H9 (cell line): ENCODE measurements around the gene KLF15. TPM values are rescaled to one million over a fixed set of nuclear protein-coding genes. Genes with fewer than 3 reads are reported as not detected.

Experiments
- DNase-seq: peaks from one replicate; pipeline ENCODE4 v3.0.0-alpha.2; 2017
- H2AFZ ChIP-seq: one replicate; pipeline ENCODE4 v1.6.1; 2013; ENCODE audit warnings: mild to moderate bottlenecking, low read length, control low read depth, moderate library complexity
- H2AK5ac ChIP-seq: 2 replicates; pipeline ENCODE4 v1.6.1; 2013; ENCODE audit warnings: low read length, control low read depth, mixed read lengths; ENCODE audit not compliant: insufficient read length
- H2BK120ac ChIP-seq: one replicate; pipeline ENCODE4 v1.6.1; 2013; ENCODE audit warnings: low read depth, mild to moderate bottlenecking, low read length, control low read depth, inconsistent platforms; ENCODE audit not compliant: poor library complexity, severe bottlenecking
- H2BK12ac ChIP-seq: 2 replicates; pipeline ENCODE4 v1.6.1; 2013; ENCODE audit warnings: low read length, control low read depth, mixed read lengths, low read depth; ENCODE audit not compliant: insufficient read length
- H2BK15ac ChIP-seq: 2 replicates; pipeline ENCODE4 v1.6.1; 2013; ENCODE audit warnings: low read depth, low read length, control low read depth
- H2BK20ac ChIP-seq: one replicate; pipeline ENCODE4 v1.6.1; 2013; ENCODE audit warnings: low read depth, mild to moderate bottlenecking, low read length, control low read depth, inconsistent platforms; ENCODE audit not compliant: poor library complexity, severe bottlenecking
- H2BK5ac ChIP-seq: 2 replicates; pipeline ENCODE4 v1.6.1; 2013; ENCODE audit warnings: low read length, control low read depth, mixed read lengths; ENCODE audit not compliant: insufficient read length
- H3K14ac ChIP-seq: 2 replicates; pipeline ENCODE4 v1.6.1; 2013; ENCODE audit warnings: low read length, control low read depth; ENCODE audit not compliant: insufficient read depth
- H3K18ac ChIP-seq: 2 replicates; pipeline ENCODE4 v1.6.1; 2013; ENCODE audit warnings: low read depth, mild to moderate bottlenecking, mixed read lengths, low read length, control low read depth; ENCODE audit not compliant: insufficient read length
- H3K23ac ChIP-seq: 2 replicates; pipeline ENCODE4 v1.6.1; 2013; ENCODE audit warnings: low read length, control low read depth, mixed read lengths, low read depth; ENCODE audit not compliant: insufficient read length
- H3K23me2 ChIP-seq: 2 replicates; pipeline ENCODE4 v1.6.1; 2013; ENCODE audit warnings: low read depth, mild to moderate bottlenecking, mixed read lengths, low read length, control low read depth; ENCODE audit not compliant: insufficient read length, poor library complexity, severe bottlenecking
- H3K27ac ChIP-seq: 2 replicates; pipeline ENCODE4 v1.5.1; 2013; ENCODE audit warnings: low read length, control low read depth, mixed read lengths, low read depth; ENCODE audit not compliant: insufficient read length
- H3K27me3 ChIP-seq: 2 replicates; pipeline ENCODE4 v1.6.1; 2013; ENCODE audit warnings: low read length, control low read depth, inconsistent platforms; ENCODE audit not compliant: insufficient read depth
- H3K4ac ChIP-seq: 2 replicates; pipeline ENCODE4 v1.6.1; 2013; ENCODE audit warnings: low read depth, mild to moderate bottlenecking, control low read depth, inconsistent platforms, low read length, moderate library complexity
- H3K4me1 ChIP-seq: 2 replicates; pipeline ENCODE4 v1.6.1; 2013; ENCODE audit warnings: low read length, control low read depth, inconsistent platforms; ENCODE audit not compliant: insufficient read depth
- H3K4me2 ChIP-seq: 2 replicates; pipeline ENCODE4 v1.6.1; 2013; ENCODE audit warnings: low read length, control low read depth, mixed read lengths; ENCODE audit not compliant: insufficient read length, insufficient read depth
- H3K56ac ChIP-seq: 2 replicates; pipeline ENCODE4 v1.6.1; 2013; ENCODE audit warnings: low read depth, mild to moderate bottlenecking, mixed read lengths, low read length, control low read depth; ENCODE audit not compliant: insufficient read length
- H3K79me1 ChIP-seq: 2 replicates; pipeline ENCODE4 v1.6.1; 2013; ENCODE audit warnings: low read depth, mild to moderate bottlenecking, moderate library complexity, low read length, control low read depth, inconsistent platforms; ENCODE audit not compliant: insufficient read depth, poor library complexity, severe bottlenecking
- H3K79me2 ChIP-seq: 2 replicates; pipeline ENCODE4 v1.6.1; 2013; ENCODE audit warnings: low read length, control low read depth, inconsistent platforms; ENCODE audit not compliant: insufficient read depth
- H3K9ac ChIP-seq: 2 replicates; pipeline ENCODE4 v1.6.1; 2013; ENCODE audit warnings: low read length, control low read depth, mixed read lengths; ENCODE audit not compliant: insufficient read length; ENCODE audit errors: extremely low read depth
- H3K9me3 ChIP-seq: one replicate; pipeline ENCODE4 v1.6.1; 2013; ENCODE audit warnings: low read depth, low read length, inconsistent platforms; ENCODE audit not compliant: control insufficient read depth
- H3T11ph ChIP-seq: one replicate; pipeline ENCODE4 v1.6.1; 2013; ENCODE audit warnings: mild to moderate bottlenecking, low read length, control low read depth, inconsistent platforms
- H4K20me1 ChIP-seq: one replicate; pipeline ENCODE4 v1.6.1; 2013; ENCODE audit not compliant: control insufficient read depth, insufficient read length, insufficient read depth
- H4K5ac ChIP-seq: 2 replicates; pipeline ENCODE4 v1.6.1; 2013; ENCODE audit warnings: low read depth, mild to moderate bottlenecking, mixed read lengths, low read length, control low read depth; ENCODE audit not compliant: insufficient read length
- H4K8ac ChIP-seq: replicated peaks from 2 replicates; pipeline ENCODE4 v1.6.1; 2013; ENCODE audit warnings: low read length, control low read depth, mixed read lengths, low read depth; ENCODE audit not compliant: insufficient read length
- H4K91ac ChIP-seq: 2 replicates; pipeline ENCODE4 v1.6.1; 2013; ENCODE audit warnings: low read depth, mild to moderate bottlenecking, moderate library complexity, mixed read lengths, low read length, control low read depth; ENCODE audit not compliant: insufficient read length
- H3K27ac Mint-ChIP-seq, 3 experiments: 2 replicates in 2 of 3; 3 replicates in 1 of 3; pipeline ENCODE4 v1.8.0; 2020 to 2021; ENCODE audit warnings: mixed read lengths in 3 of 3, mild to moderate bottlenecking in 1 of 3, moderate library complexity in 1 of 3
- H3K27me3 Mint-ChIP-seq: 2 replicates; pipeline ENCODE4 v1.8.0; 2021; ENCODE audit warnings: low read depth, mild to moderate bottlenecking, moderate library complexity, mixed read lengths
- H3K36me3 Mint-ChIP-seq, 3 experiments: 2 replicates in 2 of 3; 3 replicates in 1 of 3; pipeline ENCODE4 v1.8.0; 2020 to 2021; ENCODE audit warnings: low read depth in 3 of 3, mixed read lengths in 3 of 3; ENCODE audit not compliant: insufficient read depth in 1 of 3
- H3K4me1 Mint-ChIP-seq, 2 experiments: 2 replicates each; pipeline ENCODE4 v1.8.0; 2020; ENCODE audit warnings: mixed read lengths in 2 of 2
- H3K4me3 Mint-ChIP-seq, 2 experiments: 2 replicates in 1 of 2; 3 replicates in 1 of 2; pipeline ENCODE4 v1.8.0; 2020 to 2021; ENCODE audit warnings: mild to moderate bottlenecking in 2 of 2, mixed read lengths in 2 of 2, moderate library complexity in 1 of 2
- H3K9me3 Mint-ChIP-seq, 2 experiments: 2 replicates in 1 of 2; 3 replicates in 1 of 2; pipeline ENCODE4 v1.8.0; 2020; ENCODE audit warnings: mild to moderate bottlenecking in 2 of 2, mixed read lengths in 2 of 2, moderate library complexity in 1 of 2
- CTCF ChIP-seq: fragments of 200-600 bp; sonication (generic); conservative IDR thresholded peaks from 3 replicates; pipeline ENCODE4 v1.8.0; 2021; ENCODE audit warnings: antibody characterized with exemption, mild to moderate bottlenecking
- WGBS: extraction: QIAGEN DNeasy Blood & Tissue Kit; methylation state at CpG from one replicate; pipeline ENCODE4 v1.1.7; 2013; ENCODE audit warnings: missing lambda C conversion rate, low lambda C conversion rate, mixed read lengths; ENCODE audit not compliant: insufficient read length; ENCODE audit errors: extremely low coverage; 5-methylcytosine and 5-hydroxymethylcytosine counted together
- total RNA-seq: library from RNA; stranded (reverse); gene quantifications from 2 replicates; pipeline ENCODE4 v1.2.1, GENCODE V29; 2021

The KLF15 gene
- total RNA-seq, 1 experiment from 2014 or later: 10.8 TPM

- Histone ChIP-seq H2AFZ (no peak overlapping the region), H3K79me2 (no peaks in the 10 kb centered on the region), H2BK12ac (no peak overlapping the region), H3K4ac (no peak overlapping the region), H3K4me1 (peaks cover 3% of the 10 kb centered on the region; the same call in 1 of the 2 replicates), H3K4me2 (no peak overlapping the region), H3K79me1 (no peaks in the 10 kb centered on the region), H3K18ac (no peak overlapping the region), H3K14ac (no peak overlapping the region; the same call in 1 of the 2 replicates), H4K20me1 (no peaks in the 10 kb centered on the region), H2AK5ac (no peak overlapping the region), H4K8ac (no peak overlapping the region), H3K27me3 (no peaks in the 10 kb centered on the region), H3K9ac (no peak overlapping the region), H4K91ac (no peak overlapping the region), H3T11ph (no peak overlapping the region), H3K23ac (no peak overlapping the region), H2BK15ac (no peak overlapping the region), H2BK20ac (no peak overlapping the region), H3K9me3 (no peaks in the 10 kb centered on the region), H3K23me2 (no peaks in the 10 kb centered on the region), H3K56ac (no peak overlapping the region), H2BK120ac (no peak overlapping the region), H4K5ac (no peak overlapping the region), H2BK5ac (no peak overlapping the region), H3K27ac (no peak overlapping the region)
- DNase-seq: no peak
- TF ChIP-seq CTCF: no peak
- Mint-ChIP-seq H3K9me3 (peaks cover 0 to 3% of the 10 kb centered on the region in 2 experiments; a peak in 3 of 5 replicates), H3K4me1 (peaks cover 11 to 16% of the 10 kb centered on the region in 2 experiments), H3K36me3 (no peaks in the 10 kb centered on the region; a peak in 2 of 7 replicates), H3K27ac (no peak overlapping the region), H3K4me3 (no peak overlapping the region), H3K27me3 (peaks cover 6% of the 10 kb centered on the region)
- WGBS: no CpG with 5 or more reads among the region's 13 CpGs
Measured at GRCh38 chr3:126375835-126376331, 18.7 kb upstream of the KLF15 start.
